T-helper 2 cell treated with Interferon-gamma antibody and Interleukin-4, amounts not matched to agents 100 ng/mL and 5 ng/mL, for 36 hours (primary cell): ENCODE data around the gene SYT5. TPM values are rescaled to one million over a fixed set of nuclear protein-coding genes. Genes with fewer than 3 reads are reported as not detected.
"Not testable (repeated sequence)": the region's sequence is repeated elsewhere in the genome, so short reads cannot be mapped to it uniquely, and the experiment has no call there.

ENCODE experiments used
- intact Hi-C: fragments of 100-400 bp; cut with micrococcal nuclease; formaldehyde crosslinking; loops from one replicate; pipeline ENCODE4 v1.15.1; 2023
- total RNA-seq: library from RNA; stranded (reverse); gene quantifications from 2 replicates; pipeline ENCODE4 v1.2.3, GENCODE V29; 2022

SYT5 gene
- total RNA-seq, 1 donor from 2014 or later, result not detected

GRCh38 chr19:55172318-55172717 is 7.8 kb downstream of the SYT5 start:
- intact Hi-C loops, result not testable (repeated sequence)

DNA sequence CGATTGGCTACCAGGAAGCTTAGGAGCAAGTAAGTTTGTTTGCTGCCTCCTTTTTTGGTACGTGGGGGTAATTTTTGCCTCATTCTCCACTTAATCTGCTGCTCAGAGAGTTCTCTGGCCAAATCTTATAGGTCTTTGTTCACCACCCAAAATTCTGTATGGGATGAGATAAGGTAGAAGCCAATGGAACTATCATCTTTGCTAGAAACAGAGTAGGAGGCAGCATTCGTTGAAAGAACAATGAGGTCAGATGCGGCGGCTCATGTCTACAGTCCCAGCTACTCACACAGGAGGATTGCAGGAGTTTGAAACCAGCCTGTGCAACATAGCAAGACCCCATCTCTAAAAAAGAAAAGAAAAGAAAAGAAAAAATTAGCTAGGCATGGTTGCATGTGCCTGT is 8.6 kb downstream of the SYT5 start:
- intact Hi-C loops, result no loop called here

DNA sequence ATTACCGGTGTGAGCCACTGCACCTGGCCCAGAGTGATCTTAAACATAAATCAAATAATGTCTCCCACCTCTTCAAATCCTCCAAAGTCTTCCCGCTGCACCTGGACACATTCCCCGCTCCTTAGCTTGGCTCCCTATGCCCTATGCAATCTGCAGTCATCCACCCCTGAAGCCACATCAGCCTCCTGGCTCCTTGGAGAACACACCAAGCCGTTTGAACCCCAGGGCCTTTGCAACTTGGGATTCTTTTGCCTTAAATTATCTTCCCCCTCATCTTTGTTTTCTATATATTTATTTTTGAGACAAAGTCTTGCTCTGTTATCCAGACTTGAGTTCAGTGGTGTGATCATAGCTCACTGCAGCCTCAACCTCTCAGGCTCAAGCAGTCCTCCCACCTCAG is 11.0 kb downstream of the SYT5 start:
- intact Hi-C loops, result loop anchor here (10.0 kb wide), 2 partner anchors 84 to 246 kb away; no protein-coding TSS in a partner anchor

DNA sequence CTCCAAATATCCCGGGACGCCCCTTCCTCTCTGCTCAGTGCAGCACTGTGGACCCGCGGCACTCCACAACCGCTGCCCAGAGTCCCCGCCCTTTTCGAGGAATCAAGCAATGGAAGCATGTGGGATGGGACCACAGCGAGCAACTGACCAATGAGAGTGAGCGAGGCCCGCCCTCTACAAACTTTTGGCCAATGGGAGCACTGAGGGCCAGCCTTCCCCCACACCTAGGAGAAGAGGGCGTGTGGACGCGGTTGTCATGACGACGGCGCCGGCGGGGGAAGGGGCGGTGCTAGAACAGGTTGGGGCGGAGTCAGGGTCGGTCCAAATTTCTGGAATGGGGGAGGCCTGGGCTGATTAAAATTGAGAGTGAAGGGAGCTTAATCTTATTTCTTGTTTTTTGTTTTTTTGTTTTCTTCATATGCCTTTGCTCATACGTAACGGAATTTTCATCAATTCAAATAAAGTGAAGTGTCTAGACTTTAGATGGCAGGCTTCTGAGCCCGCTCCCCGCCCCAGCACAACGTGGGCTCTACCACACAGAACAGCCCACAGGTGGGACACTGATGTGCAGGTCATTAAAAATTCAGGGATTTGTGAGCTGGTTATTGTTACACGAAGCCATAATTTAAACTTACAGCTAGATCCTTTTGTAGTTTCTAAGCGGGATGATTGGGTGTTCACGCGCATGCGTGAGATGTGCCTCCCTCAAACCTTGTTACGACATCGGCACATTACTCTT is 13.4 kb downstream of the SYT5 start, which contains the start of gene DNAAF3:
Gene DNAAF3 (minus strand): TSS at position 84 of the 739 bp plus-strand sequence. CDS start 200 bp downstream, outside the sequence.
- intact Hi-C loops, result loop anchor here (2.0 to 10.0 kb wide), 3 partner anchors 50 to 248 kb away; partner anchors contain the start of gene PPP1R12C

DNA sequence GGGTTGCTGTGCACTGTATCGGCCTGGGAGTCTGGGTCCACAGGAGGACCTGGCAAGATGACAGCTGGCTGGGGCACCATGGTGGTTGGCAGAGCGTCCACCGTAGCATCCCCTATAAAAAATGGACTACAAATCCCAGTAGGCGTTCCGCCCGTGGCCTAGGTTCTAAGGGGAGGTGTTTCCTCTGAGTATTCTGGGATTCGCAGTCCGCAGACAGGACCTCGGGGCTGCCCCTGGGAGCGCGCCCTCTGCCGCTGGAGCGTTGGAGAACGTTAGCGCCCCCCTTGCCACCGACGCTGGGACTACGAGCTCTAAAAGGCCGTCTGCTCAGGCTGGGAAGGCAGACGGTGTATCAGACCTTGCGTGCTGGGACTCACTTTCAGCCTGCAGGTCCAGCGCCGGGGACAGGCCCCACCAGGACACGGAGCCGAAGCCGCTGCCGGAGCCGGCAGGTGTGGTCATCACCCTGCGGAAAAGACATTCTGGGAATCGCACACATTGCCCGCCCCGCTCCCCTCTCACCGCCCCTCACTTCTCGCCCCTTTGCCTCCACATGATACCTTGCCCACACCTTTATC is 14.0 kb downstream of the SYT5 start:
- intact Hi-C loops, result loop anchor here (2.0 to 10.0 kb wide), 3 partner anchors 49 to 249 kb away; partner anchors contain the start of gene PPP1R12C

GRCh38 chr19:55161571-55162322 is 18.3 kb downstream of the SYT5 start:
- intact Hi-C loops, result loop anchor here (10.0 kb wide), 2 partner anchors 77 to 253 kb away; no protein-coding TSS in a partner anchor

- intact Hi-C loops, result loop anchor here (10.0 kb wide), 2 partner anchors 76 to 254 kb away; no protein-coding TSS in a partner anchor
Measured at GRCh38 chr19:55160986-55161365, 19.1 kb downstream of the SYT5 start.

- intact Hi-C loops, result loop anchor here (10.0 kb wide), 2 partner anchors 76 to 254 kb away; no protein-coding TSS in a partner anchor
Measured at GRCh38 chr19:55160128-55160985, 19.7 kb downstream of the SYT5 start.

GRCh38 chr19:55158848-55159749 is 21.0 kb downstream of the SYT5 start:
- intact Hi-C loops, result no loop called here

GRCh38 chr19:55158423-55158822 is 21.7 kb downstream of the SYT5 start:
- intact Hi-C loops, result no loop called here

GRCh38 chr19:55157064-55157908 is 22.8 kb downstream of the SYT5 start, which contains the start of gene TNNI3:
Gene TNNI3 (minus strand): TSS chr19:55157732. CDS start chr19:55157589, 143 bp downstream.
- intact Hi-C loops, result no loop called here

- intact Hi-C loops, result no loop called here
Measured at GRCh38 chr19:55156202-55157063, 23.7 kb downstream of the SYT5 start.

DNA sequence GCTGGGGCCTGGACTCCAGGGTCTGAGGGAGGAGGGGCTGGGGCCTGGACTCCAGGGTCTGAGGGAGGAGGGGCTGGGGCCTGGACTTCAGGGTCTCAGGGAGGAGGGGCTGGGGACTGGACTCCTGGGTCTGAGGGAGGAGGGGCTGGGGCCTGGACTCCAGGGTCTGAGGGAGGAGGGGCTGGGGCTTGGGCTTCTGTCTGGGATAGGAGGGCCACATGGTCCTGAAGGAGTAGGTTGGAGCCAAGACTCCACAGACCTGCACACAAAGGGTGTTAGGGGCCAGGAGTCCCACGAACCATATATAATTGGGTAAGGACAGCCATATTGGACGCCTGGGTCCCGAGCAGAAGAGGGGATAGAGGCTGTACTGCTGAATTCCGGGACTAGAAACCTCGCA is 24.3 kb downstream of the SYT5 start:
- intact Hi-C loops, result not testable (repeated sequence)

DNA sequence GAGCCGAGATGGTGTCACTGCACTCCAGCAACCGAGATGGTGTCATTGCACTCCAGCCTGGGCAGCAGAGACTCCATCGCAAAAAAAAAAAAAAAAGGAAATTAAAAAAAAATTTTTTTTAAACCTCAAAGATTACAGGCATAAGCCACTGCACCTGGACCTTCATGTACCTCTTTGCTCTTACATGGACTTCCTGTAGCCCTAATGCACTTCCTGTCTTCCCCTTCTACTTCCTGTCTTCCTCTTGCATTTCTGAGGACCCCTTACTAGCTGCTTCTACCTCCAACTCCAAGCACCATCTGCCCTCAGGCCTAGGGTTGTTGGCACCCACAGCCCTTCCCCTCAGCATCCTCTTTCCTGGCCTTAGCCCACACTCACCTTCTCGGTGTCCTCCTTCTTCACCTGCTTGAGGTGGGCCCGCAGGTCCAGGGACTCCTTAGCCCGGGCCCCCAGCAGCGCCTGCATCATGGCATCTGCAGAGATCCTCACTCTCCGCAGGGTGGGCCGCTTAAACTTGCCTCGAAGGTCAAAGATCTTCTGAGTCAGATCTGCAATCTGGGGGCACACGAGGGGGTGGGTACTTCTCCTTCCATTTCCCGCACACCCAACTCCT is 26.3 kb downstream of the SYT5 start:
- intact Hi-C loops, result no loop called here

DNA sequence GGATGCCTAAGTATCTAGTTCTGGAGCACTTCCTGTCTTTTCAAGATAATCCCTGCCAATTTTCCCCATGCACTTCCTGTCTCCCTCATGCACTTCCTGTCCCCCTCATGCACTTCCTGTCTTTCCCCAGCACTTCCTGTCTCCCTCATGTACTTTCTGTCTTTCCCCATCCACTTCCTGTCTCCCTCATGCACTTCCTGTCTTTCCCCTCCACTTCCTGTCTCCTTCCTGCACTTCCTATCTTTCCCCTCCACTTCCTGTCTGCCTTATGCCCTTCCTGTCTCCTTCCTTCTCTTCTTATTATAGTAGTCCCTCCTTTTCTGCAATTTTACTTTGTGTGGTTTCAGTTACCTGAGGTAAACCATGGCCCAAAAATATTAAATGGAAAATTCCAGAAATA is 28.1 kb downstream of the SYT5 start:
- intact Hi-C loops, result no loop called here

DNA sequence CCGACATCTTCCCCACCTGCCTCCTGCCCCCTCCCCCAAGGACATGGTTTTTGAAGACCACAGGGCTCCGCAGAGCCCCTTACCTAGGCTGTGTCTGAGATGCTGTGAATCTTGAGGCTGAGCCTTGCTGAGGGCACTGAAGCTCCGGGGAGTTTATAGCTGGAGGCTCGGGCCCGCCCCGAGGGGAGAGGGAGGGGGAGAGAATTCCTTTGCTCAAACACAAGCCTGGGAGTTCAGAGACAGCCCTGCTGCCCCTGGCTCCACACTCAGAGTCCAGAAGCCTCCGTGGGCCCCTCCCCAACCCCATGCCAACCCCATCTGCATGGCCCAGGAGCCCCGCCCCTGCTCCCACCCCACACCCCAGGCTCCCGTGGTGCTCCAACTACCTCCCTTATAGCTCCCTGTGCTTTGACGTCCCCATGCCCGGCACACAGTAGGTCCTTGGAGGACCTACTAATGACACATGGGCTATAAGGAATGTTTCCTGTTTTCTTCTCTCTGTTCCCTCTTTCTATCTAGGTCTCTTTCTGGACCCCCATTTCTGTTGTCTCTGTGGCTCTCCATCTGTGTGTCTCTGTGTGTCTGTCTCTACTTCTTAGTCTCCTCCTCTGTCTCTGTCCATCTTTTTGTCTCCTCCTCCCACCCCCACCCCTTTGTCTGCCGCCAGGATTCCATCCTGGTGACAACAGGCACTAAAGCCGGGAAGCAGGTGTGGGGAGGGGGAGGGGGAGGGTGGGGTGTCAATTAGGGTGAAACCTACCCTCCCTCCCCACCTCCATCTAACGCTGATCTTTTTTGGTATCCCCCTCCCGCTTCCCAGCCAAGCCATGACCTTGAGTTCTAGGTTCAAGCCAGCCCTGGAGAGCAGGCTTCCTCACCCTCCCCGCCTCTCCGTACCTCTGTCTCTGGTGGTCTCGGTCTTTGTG is 30.7 kb downstream of the SYT5 start, which contains the start of gene TNNT1:
Gene TNNT1 (minus strand): TSS at position 129 of the 926 bp plus-strand sequence. CDS start 2,049 bp downstream, outside the sequence.
- intact Hi-C loops, result loop anchor here (10.0 kb wide), 1 partner anchor 305 kb away; no protein-coding TSS in a partner anchor
